A673 (cell line): ENCODE results near the gene DNAAF8. TPM values are rescaled to one million over a fixed set of nuclear protein-coding genes. Genes with fewer than 3 reads are reported as not detected.

ENCODE experiments used
- BruUV-seq: library from RNA; stranded (reverse); fragments of 400-500 nt; replicated peaks from 2 replicates; lab custom pipeline; 2021; lab: Mats Ljungman, UMichigan
- CTCF ChIA-PET: fragments of 300-600 bp; sonication (Branson Sonifier 250); formaldehyde crosslinking; loops from one replicate; lab custom pipeline; 2022; ENCODE audit warnings: antibody characterized with exemption; lab: Charles Lee
- POLR2A ChIA-PET: fragments of 300-600 bp; sonication (Branson Sonifier 250); formaldehyde crosslinking; loops from one replicate; lab custom pipeline; 2022; ENCODE audit warnings: antibody characterized with exemption; ENCODE audit not compliant: low non-redundant PET; lab: Charles Lee
- DNase-seq: peaks from one replicate; pipeline ENCODE4 v3.0.0-alpha.2; 2015; ENCODE audit warnings: low spot score
- H3K27ac ChIP-seq: fragments of 200-600 bp; sonication (generic); 2 replicates; pipeline ENCODE4 v1.5.1; 2016; ENCODE audit warnings: mixed run types, low read depth, mild to moderate bottlenecking, mixed read lengths, antibody characterized with exemption, low read length; ENCODE audit not compliant: poor library complexity, severe bottlenecking
- H3K27me3 ChIP-seq: fragments of 200-600 bp; sonication (generic); replicated peaks from 2 replicates; pipeline ENCODE4 v1.6.1; 2017; ENCODE audit warnings: mixed run types, low read depth, mild to moderate bottlenecking, mixed read lengths, antibody characterized with exemption, low read length; ENCODE audit not compliant: insufficient read depth, poor library complexity
- H3K36me3 ChIP-seq: fragments of 200-600 bp; sonication (generic); 2 replicates; pipeline ENCODE4 v1.6.1; 2016; ENCODE audit warnings: mixed run types, mild to moderate bottlenecking, mixed read lengths, antibody characterized with exemption, low read length; ENCODE audit not compliant: insufficient read depth, poor library complexity, severe bottlenecking
- H3K4me1 ChIP-seq: fragments of 200-600 bp; sonication (generic); 2 replicates; pipeline ENCODE4 v1.6.1; 2017; ENCODE audit warnings: mixed run types, mild to moderate bottlenecking, mixed read lengths, antibody characterized with exemption, low read length; ENCODE audit not compliant: insufficient read depth, poor library complexity, severe bottlenecking
- H3K4me3 ChIP-seq: fragments of 200-600 bp; sonication (generic); 2 replicates; pipeline ENCODE4 v1.5.1; 2016; ENCODE audit warnings: low read depth, mixed run types, mild to moderate bottlenecking, mixed read lengths, low read length; ENCODE audit not compliant: poor library complexity, severe bottlenecking
- H3K9me3 ChIP-seq: fragments of 200-600 bp; sonication (generic); 2 replicates; pipeline ENCODE4 v1.6.1; 2016; ENCODE audit warnings: mixed run types, low read depth, mild to moderate bottlenecking, mixed read lengths, antibody characterized with exemption, low read length; ENCODE audit not compliant: poor library complexity, severe bottlenecking
- EZH2 ChIP-seq: fragments of 200-600 bp; sonication (generic); IDR thresholded peaks from 2 replicates; pipeline ENCODE4 v1.6.1; 2017; ENCODE audit warnings: borderline replicate concordance, low read depth, mild to moderate bottlenecking, mixed read lengths, antibody characterized with exemption, low read length; ENCODE audit not compliant: poor library complexity, severe bottlenecking
- intact Hi-C: fragments of 100-400 bp; cut with micrococcal nuclease; formaldehyde crosslinking; loops from one replicate; pipeline ENCODE4 v1.10.0; 2022; ENCODE audit not compliant: unreplicated experiment
- total RNA-seq: library from RNA; stranded (reverse); gene quantifications from 2 replicates; pipeline ENCODE4 v1.2.3, GENCODE V29; 2021
- TF ChIP-seq, protein P1 (sequence below): fragments of 300-800, 200-600 bp; sonication (generic); conservative IDR thresholded peaks from 2 replicates; pipeline ENCODE4 v1.5.1; 2017; ENCODE audit warnings: low read depth, mild to moderate bottlenecking, antibody characterized with exemption, low read length, moderate library complexity, mixed read lengths

The DNAAF8 gene
- total RNA-seq, 1 experiment from 2014 or later = 0.15 TPM

DNA sequence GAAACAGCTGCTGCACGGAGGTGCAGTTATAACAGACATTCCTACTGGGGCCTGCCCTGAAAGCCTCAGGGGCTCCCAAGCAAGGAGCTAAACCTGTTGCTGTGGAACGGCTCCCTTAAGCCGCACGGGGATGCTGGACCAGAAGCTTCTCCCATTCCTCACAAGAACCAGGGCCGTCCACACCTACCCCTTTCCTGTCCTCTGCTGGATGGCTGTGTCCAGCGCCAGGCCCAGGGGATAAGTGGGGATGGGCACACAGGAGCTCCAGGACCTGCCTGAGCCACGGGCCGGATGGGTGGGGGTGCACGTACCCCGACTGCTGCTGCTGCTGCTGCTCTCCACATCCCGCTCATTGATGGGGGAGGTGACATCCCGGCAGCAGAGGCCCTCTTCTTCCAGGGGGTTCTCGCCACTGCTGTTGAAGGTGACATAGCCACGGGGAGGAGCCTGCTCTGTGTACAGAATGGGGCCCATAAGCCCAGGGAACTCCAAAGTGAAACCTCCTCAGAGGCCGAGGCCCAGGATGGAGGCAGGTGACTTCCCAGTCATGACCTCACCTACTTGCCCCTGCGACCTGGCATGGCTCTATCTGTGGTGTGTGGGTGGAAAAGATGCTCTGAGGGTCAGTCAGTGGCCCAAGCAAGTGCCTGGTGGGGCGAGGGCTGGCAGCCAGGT is 32.4 kb upstream of the DNAAF8 start:
- no peaks in the 10 kb centered on the region for H3K4me1 ChIP-seq
- no peaks in the 10 kb centered on the region for H3K9me3 ChIP-seq
- H3K36me3 ChIP-seq = peaks cover 41% of the 10 kb centered on the region
- POLR2A ChIA-PET = no interaction called here
- no peak for DNase-seq
- no peaks in the 10 kb centered on the region for H3K27me3 ChIP-seq
- CTCF ChIA-PET = no interaction called here
- no peak for TF ChIP-seq EZH2
- H3K4me3 ChIP-seq = no peak overlapping the region
- intact Hi-C loops = no loop called here
- BruUV-seq = no TSS peak
- H3K27ac ChIP-seq = no peak overlapping the region

DNA sequence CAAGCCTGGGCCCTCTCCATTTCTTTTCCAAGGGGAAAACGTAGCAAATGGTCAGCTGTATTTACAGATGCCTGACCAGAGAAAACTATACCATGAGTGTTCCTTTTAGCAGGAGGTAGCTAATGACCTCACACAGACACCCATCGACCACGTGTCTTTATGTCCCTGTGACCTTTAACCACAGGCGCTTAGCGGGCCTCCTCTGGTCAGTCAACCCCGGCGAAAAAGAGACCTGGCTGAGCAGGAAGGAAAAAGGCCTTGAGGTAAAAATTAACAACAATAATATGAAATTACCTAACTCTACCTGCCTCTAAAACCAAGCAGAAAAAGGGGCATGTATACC is 31.9 kb upstream of the DNAAF8 start:
- Histone ChIP-seq H3K27ac (no peak overlapping the region), H3K27me3 (no peaks in the 10 kb centered on the region), H3K4me3 (no peak overlapping the region), H3K9me3 (no peaks in the 10 kb centered on the region), H3K4me1 (no peaks in the 10 kb centered on the region), H3K36me3 (peaks cover 40% of the 10 kb centered on the region)
- ChIA-PET POLR2A (no interaction called here), CTCF (no interaction called here)
- DNase-seq = no peak
- intact Hi-C loops = no loop called here
- TF ChIP-seq, protein P1, sequence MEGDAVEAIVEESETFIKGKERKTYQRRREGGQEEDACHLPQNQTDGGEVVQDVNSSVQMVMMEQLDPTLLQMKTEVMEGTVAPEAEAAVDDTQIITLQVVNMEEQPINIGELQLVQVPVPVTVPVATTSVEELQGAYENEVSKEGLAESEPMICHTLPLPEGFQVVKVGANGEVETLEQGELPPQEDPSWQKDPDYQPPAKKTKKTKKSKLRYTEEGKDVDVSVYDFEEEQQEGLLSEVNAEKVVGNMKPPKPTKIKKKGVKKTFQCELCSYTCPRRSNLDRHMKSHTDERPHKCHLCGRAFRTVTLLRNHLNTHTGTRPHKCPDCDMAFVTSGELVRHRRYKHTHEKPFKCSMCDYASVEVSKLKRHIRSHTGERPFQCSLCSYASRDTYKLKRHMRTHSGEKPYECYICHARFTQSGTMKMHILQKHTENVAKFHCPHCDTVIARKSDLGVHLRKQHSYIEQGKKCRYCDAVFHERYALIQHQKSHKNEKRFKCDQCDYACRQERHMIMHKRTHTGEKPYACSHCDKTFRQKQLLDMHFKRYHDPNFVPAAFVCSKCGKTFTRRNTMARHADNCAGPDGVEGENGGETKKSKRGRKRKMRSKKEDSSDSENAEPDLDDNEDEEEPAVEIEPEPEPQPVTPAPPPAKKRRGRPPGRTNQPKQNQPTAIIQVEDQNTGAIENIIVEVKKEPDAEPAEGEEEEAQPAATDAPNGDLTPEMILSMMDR = no peak
- TF ChIP-seq EZH2 = no peak
- BruUV-seq = no TSS peak

DNA sequence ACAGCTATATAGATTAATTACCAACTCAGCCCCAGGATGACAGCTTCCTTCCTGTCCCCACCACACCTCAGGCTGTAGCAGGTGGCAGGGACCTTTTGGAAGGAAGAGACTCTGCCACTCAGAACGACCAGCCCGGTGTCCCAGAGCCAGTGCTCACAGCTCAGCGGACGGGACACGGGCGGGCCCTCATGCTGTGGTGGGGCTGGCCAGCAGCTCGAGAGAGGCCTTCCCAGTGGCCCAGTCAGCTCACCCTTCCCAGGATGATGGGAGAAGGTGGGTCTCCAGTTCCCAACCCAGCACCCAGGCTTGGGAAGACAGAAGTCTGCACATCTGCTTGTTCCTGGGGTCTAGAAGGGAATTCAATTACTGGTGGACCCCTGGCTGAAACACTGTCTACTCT is 30.4 kb upstream of the DNAAF8 start:
- Histone ChIP-seq H3K9me3 (no peaks in the 10 kb centered on the region), H3K27ac (no peak overlapping the region), H3K4me3 (no peak overlapping the region), H3K36me3 (peaks cover 32% of the 10 kb centered on the region), H3K27me3 (no peaks in the 10 kb centered on the region), H3K4me1 (no peaks in the 10 kb centered on the region)
- no peak for TF ChIP-seq EZH2
- TF ChIP-seq, protein P1 = no peak
- POLR2A ChIA-PET = interaction anchor here (0.6 kb wide), 1 partner anchor 228 kb away, joined by 3 read pairs; the partner anchor contains the start of gene HMOX2
- no TSS peak for BruUV-seq
- CTCF ChIA-PET = no interaction called here
- DNase-seq = no peak
- intact Hi-C loops = no loop called here

DNA sequence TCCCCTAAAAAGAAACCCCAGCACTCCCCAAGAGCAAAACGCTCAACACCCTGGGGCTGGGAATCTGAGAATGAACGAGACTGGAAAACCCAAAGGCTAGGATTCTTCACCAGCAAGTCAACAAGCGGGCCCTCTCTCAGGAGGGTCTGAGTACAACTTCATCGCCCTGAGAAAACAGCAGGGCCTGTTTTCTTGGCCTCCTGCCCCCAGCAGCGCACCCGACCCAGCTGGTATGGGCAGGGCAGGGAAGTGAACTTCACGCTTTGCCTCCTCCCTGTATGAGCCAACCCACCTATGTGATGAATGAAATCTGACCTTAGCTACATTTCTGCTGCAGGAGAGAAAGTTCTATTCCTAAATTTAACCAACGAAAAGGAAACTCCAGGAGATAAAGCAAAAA is 29.8 kb upstream of the DNAAF8 start:
- no TSS peak for BruUV-seq
- H3K27ac ChIP-seq = no peak overlapping the region
- no peak for TF ChIP-seq EZH2
- TF ChIP-seq, protein P1 = no peak
- intact Hi-C loops = no loop called here
- H3K4me3 ChIP-seq = no peak overlapping the region
- CTCF ChIA-PET = no interaction called here
- no peak for DNase-seq
- no peaks in the 10 kb centered on the region for H3K27me3 ChIP-seq
- H3K36me3 ChIP-seq = peaks cover 27% of the 10 kb centered on the region
- POLR2A ChIA-PET = no interaction called here
- H3K9me3 ChIP-seq = no peaks in the 10 kb centered on the region
- H3K4me1 ChIP-seq = no peaks in the 10 kb centered on the region
